ENCODE data around the gene DPP8. TPM values are rescaled to one million over a fixed set of nuclear protein-coding genes. Genes with fewer than 3 reads are reported as not detected.
"Not testable (repeated sequence)": the region's sequence is repeated elsewhere in the genome, so short reads cannot be mapped to it uniquely, and the experiment has no call there.

DPP8 gene
- total RNA-seq, 2 experiments from 2014 or later = 27.7 to 32.6 TPM

DNA sequence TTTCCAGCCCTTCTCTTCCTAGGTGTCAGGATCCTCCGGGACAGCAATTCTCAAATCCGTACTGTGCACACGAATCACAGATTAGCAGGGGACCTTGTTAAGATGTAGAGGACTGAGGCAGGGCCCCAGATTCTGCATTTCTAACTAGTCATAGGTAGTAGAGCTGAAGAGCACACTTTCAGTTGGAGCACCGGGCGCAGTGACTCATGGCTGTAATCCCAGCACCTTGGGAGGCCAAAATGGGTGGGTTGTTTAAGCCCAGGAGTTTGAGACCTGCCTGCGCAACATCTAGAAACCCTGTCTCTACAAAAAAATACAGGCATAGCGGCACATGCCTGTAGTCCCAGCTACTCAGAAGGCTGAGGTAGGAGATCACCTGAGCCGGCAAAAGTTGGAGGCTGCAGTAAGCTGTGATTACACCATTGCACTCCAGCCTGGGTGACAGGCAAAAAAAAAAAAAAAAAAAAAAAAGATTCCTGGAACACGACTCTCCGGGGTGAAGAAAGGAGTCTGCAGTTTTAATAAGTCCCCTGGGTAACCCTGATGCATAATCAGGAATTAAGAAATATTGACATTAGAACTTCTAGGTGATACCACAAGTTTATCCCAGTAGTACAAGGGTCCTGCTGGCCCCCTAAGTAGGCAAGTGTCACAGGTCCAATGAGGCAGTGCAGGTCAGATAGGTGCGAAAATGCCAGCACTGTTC, 118.3 kb downstream of the DPP8 start:
- peaks cover 50% of the 10 kb centered on the region for H3K27me3 Mint-ChIP-seq
- intact Hi-C loops (cut with micrococcal nuclease) = no loop called here
- CTCF ChIA-PET = interaction anchor here (1.1 to 2.6 kb wide), 7 partner anchors 13 to 219 kb away, joined by 3 to 20 read pairs (median 4); no protein-coding TSS in a partner anchor
- ATAC-seq (no peak), DNase-seq (no peak)
- no peak overlapping the region for H3K4me3 Mint-ChIP-seq
- H3K27ac Mint-ChIP-seq = no peak overlapping the region
- peaks cover 5% of the 10 kb centered on the region for H3K4me1 Mint-ChIP-seq (ENCODE audit: low read depth)
- H3K9me3 Mint-ChIP-seq = no peaks in the 10 kb centered on the region
- POLR2A ChIA-PET = interaction anchor here (2.0 kb wide), 1 partner anchor 22 kb away, joined by 4 read pairs; no protein-coding TSS in a partner anchor
- TF ChIP-seq, protein P1, sequence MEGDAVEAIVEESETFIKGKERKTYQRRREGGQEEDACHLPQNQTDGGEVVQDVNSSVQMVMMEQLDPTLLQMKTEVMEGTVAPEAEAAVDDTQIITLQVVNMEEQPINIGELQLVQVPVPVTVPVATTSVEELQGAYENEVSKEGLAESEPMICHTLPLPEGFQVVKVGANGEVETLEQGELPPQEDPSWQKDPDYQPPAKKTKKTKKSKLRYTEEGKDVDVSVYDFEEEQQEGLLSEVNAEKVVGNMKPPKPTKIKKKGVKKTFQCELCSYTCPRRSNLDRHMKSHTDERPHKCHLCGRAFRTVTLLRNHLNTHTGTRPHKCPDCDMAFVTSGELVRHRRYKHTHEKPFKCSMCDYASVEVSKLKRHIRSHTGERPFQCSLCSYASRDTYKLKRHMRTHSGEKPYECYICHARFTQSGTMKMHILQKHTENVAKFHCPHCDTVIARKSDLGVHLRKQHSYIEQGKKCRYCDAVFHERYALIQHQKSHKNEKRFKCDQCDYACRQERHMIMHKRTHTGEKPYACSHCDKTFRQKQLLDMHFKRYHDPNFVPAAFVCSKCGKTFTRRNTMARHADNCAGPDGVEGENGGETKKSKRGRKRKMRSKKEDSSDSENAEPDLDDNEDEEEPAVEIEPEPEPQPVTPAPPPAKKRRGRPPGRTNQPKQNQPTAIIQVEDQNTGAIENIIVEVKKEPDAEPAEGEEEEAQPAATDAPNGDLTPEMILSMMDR (IDR thresholded peaks at IDR 0.05) = no peak
- no peaks in the 10 kb centered on the region for H3K36me3 Mint-ChIP-seq (ENCODE audit: low read depth)

DNA sequence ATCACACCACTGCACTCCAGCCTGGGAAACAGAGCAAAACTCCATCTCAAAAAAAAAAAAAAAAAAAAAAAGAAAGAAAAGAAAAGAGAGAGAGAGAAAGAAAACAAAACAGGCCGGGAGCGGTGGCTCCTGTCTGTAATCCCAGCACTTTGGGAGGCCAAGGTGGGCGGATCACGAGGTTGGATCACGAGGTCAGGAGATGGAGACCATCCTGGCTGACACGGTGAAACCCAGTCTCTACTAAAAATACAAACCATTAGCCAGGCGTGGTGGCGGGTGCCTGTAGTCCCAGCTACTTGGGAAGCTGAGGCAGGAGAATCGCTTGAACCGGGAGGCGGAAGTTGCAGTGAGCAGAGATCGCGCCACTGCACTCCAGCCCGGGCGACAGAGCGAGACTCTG, 119.0 kb downstream of the DPP8 start:
- not testable (repeated sequence) for H3K4me3 Mint-ChIP-seq
- POLR2A ChIA-PET = interaction anchor here (0.6 kb wide), 1 partner anchor 94 kb away, joined by 3 read pairs; the partner anchor contains the start of gene RNU5B-1

DNA sequence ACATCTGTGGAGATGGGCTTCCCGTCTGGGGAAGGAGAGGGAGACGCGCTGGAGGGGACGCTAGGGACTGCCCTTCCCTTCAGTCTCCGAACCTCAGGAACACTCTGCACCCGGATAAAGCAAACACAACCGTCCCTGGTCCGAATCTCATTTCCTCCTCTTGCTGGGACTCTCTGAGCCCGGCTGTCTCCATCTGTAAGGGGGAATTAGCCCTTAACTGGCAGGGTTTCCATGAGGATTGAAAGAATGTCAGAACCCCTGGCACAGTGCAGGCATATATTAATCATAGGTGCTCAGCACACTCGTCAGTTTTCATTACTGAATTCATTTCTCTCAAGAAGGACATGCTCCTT, 120.5 kb downstream of the DPP8 start:
- peaks cover 5% of the 10 kb centered on the region for H3K4me1 Mint-ChIP-seq (ENCODE audit: low read depth)
- no peaks in the 10 kb centered on the region for H3K36me3 Mint-ChIP-seq (ENCODE audit: low read depth)
- DNase-seq = no peak
- TF ChIP-seq, protein P1 (IDR thresholded peaks at IDR 0.05) = no peak
- H3K4me3 Mint-ChIP-seq = no peak overlapping the region
- POLR2A ChIA-PET = no interaction called here
- H3K27ac Mint-ChIP-seq = no peak overlapping the region
- CTCF ChIA-PET = interaction anchor here (0.9 to 2.6 kb wide), 3 partner anchors 11 to 78 kb away, joined by 3 to 12 read pairs (median 5); no protein-coding TSS in a partner anchor
- H3K27me3 Mint-ChIP-seq = peaks cover 56% of the 10 kb centered on the region
- ATAC-seq = no peak
- H3K9me3 Mint-ChIP-seq = no peaks in the 10 kb centered on the region
- intact Hi-C loops (cut with micrococcal nuclease) = no loop called here

More for the DNA sequence above, 119.0 kb downstream of the DPP8 start:
- H3K27ac Mint-ChIP-seq; H3K4me1 Mint-ChIP-seq (ENCODE audit: low read depth); intact Hi-C loops (cut with micrococcal nuclease); H3K9me3 Mint-ChIP-seq; ATAC-seq; H3K36me3 Mint-ChIP-seq (ENCODE audit: low read depth); DNase-seq: not testable (repeated sequence)
- peaks cover 55% of the 10 kb centered on the region for H3K27me3 Mint-ChIP-seq
- CTCF ChIA-PET = interaction anchor here (2.5 to 2.6 kb wide), 2 partner anchors 12 to 80 kb away, joined by 12 to 20 read pairs; no protein-coding TSS in a partner anchor

DNA sequence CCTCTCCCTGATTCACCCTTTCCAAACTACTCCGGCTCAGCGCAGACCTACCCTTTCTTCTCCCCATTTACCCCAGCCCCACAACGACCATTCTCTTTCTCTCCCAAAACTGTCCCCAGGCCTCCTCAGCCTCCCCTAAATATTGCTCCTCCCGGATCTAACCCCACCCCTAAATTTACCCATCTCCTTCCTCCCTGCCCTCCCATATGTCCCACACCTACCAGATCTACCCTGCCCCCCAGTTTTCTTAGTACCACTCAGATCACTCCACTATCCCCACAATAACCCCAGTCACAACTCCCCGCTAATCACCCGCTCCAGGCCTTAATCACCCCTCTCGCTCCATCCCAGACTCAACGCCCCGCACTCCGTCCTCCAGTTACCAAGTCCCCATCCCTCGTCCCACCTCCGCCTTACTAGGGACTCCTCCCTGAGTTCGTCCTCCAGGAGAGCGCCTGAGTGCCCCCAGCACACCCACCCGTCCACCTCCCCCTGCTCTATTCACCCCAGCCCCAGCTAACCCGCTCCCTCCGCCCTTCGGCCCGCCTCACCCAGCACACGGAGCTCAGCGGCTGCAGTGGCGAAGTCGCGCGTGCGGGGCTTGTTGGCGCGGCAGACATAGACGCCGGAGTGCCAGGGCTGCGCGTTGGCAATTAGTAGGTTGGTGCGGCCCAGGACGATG, 121.1 kb downstream of the DPP8 start:
- intact Hi-C loops (cut with micrococcal nuclease) = no loop called here
- DNase-seq = peak; percentile 13
- Mint-ChIP-seq H3K9me3 (no peaks in the 10 kb centered on the region), H3K27me3 (peaks cover 54% of the 10 kb centered on the region), H3K4me1 (ENCODE audit: low read depth) (peaks cover 5% of the 10 kb centered on the region), H3K36me3 (ENCODE audit: low read depth) (no peaks in the 10 kb centered on the region), H3K4me3 (no peak overlapping the region), H3K27ac (no peak overlapping the region)
- CTCF ChIA-PET = interaction anchor here (0.9 kb wide), 1 partner anchor 25 kb away, joined by 3 read pairs; no protein-coding TSS in a partner anchor
- ATAC-seq = no peak
- POLR2A ChIA-PET = no interaction called here
- TF ChIP-seq, protein P1 (IDR thresholded peaks at IDR 0.05) = no peak

DNA sequence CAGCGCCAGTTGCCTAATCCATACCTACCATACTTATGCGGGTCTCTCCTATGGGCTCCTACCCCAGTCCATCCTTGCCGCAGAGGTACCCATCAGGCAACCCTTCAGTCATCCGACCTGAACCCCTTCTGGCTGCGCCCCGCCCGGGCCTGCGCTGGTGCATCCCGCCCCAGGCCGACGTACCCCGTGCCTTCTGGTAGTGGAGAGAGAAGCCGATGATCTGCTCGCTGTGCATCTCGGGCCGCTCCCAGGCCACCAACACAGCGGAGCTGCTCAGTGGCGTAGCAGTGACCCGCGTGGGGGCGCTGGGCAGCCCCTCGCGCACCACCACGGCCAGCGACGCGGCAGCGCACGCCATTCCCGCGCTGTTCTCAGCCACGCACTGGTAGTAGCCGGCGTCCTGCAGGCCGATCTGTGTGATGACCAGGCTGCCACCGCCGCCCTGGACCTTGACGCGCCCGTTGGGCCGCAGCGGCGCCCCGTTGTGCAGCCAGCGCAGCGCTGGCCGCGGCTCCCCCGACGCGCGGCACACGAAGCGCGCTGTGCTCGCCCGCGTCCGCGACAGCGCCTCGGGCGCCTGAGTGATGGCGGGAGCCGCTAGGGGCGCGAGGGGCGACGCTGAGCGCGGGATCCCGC, 121.8 kb downstream of the DPP8 start:
- Mint-ChIP-seq H3K4me1 (ENCODE audit: low read depth) (peaks cover 5% of the 10 kb centered on the region), H3K27ac (no peak overlapping the region), H3K36me3 (ENCODE audit: low read depth) (no peaks in the 10 kb centered on the region), H3K27me3 (peaks cover 52% of the 10 kb centered on the region), H3K9me3 (no peaks in the 10 kb centered on the region), H3K4me3 (no peak overlapping the region)
- ChIA-PET CTCF (interaction anchor here (2.1 to 2.6 kb wide), 2 partner anchors 10 to 77 kb away, joined by 12 to 21 read pairs; no protein-coding TSS in a partner anchor), POLR2A (interaction anchor here (1.1 kb wide), 1 partner anchor 13 kb away, joined by 3 read pairs; no protein-coding TSS in a partner anchor)
- TF ChIP-seq, protein P1 (IDR thresholded peaks at IDR 0.05) = peak; percentile 23
- ATAC-seq (peak; percentile 55), DNase-seq (no peak)
- intact Hi-C loops (cut with micrococcal nuclease) = no loop called here
